Measurements from ENCODE around the gene SIRT7. TPM values are rescaled to one million over a fixed set of nuclear protein-coding genes. Genes with fewer than 3 reads are reported as not detected.

The SIRT7 gene
- total RNA-seq, 1 donor: 12.7 TPM

GRCh38 chr17:81961521-81962498 is 43.8 kb upstream of the SIRT7 start:
- DNase-seq (ENCODE audit: low read depth): no peak
- no peak overlapping the region for H3K4me3 ChIP-seq (ENCODE audit: low read depth, low read length)
- TF ChIP-seq, protein P1, sequence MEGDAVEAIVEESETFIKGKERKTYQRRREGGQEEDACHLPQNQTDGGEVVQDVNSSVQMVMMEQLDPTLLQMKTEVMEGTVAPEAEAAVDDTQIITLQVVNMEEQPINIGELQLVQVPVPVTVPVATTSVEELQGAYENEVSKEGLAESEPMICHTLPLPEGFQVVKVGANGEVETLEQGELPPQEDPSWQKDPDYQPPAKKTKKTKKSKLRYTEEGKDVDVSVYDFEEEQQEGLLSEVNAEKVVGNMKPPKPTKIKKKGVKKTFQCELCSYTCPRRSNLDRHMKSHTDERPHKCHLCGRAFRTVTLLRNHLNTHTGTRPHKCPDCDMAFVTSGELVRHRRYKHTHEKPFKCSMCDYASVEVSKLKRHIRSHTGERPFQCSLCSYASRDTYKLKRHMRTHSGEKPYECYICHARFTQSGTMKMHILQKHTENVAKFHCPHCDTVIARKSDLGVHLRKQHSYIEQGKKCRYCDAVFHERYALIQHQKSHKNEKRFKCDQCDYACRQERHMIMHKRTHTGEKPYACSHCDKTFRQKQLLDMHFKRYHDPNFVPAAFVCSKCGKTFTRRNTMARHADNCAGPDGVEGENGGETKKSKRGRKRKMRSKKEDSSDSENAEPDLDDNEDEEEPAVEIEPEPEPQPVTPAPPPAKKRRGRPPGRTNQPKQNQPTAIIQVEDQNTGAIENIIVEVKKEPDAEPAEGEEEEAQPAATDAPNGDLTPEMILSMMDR (IDR thresholded peaks at IDR 0.05; ENCODE audit: insufficient read depth, low read length): no peak

- H3K4me3 ChIP-seq (ENCODE audit: low read depth, low read length): no peak within 1 kb of the TSS
- DNase-seq (ENCODE audit: low read depth): peak; percentile 24
- TF ChIP-seq, protein P1 (IDR thresholded peaks at IDR 0.05; ENCODE audit: insufficient read depth, low read length): peak; percentile 50
These were observed 43.1 kb upstream of the SIRT7 start, which contains the start of gene NOTUM for GRCh38 chr17:81961087-81961511. Gene NOTUM, minus strand, starts transcription at chr17:81961187. Its CDS starts 278 bp downstream, at chr17:81960909.

DNA sequence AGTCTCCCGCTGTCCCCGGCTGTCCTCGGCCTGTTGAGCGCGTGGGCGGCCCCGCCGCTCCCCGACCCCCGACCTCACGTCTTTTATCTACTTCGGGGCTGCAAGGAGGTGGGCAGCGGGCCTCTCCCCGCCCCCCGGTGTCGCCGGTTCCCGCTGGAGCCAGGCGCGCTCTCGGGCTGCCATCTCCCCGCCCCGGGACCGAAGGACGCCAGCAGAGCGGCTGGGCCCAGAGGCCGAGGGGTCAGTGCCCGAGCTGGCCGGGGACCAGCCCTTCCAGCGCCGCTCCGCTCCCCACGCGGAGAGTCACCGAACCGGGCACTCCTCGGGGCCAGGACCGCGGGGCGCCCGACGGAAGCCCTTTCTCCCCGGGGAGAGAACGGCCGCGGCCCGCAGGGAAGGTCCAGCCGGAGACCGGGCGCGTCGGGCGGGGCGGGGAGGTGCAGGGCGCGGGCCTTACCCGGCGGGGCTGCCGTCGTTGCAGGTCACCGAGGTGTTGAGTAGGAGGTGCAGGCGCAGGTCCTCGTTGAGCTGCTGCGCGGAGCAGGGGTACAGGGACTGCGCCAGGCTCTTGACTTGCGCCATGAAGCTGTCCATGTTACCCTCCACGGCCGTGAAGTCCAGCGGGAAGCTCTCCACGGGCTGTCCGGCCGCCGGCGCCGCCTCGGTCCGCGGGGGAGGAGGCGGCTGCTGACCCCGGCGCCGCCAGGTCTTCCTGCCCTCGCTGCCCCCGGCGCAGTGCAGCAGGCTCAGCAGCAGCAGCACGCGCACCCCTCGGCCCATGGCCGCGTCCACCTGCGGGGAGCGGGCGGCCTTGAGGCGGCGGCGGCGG is 42.4 kb upstream of the SIRT7 start:
- no peak for DNase-seq (ENCODE audit: low read depth)
- TF ChIP-seq, protein P1 (IDR thresholded peaks at IDR 0.05; ENCODE audit: insufficient read depth, low read length): no peak
- H3K4me3 ChIP-seq (ENCODE audit: low read depth, low read length): no peak overlapping the region

DNA sequence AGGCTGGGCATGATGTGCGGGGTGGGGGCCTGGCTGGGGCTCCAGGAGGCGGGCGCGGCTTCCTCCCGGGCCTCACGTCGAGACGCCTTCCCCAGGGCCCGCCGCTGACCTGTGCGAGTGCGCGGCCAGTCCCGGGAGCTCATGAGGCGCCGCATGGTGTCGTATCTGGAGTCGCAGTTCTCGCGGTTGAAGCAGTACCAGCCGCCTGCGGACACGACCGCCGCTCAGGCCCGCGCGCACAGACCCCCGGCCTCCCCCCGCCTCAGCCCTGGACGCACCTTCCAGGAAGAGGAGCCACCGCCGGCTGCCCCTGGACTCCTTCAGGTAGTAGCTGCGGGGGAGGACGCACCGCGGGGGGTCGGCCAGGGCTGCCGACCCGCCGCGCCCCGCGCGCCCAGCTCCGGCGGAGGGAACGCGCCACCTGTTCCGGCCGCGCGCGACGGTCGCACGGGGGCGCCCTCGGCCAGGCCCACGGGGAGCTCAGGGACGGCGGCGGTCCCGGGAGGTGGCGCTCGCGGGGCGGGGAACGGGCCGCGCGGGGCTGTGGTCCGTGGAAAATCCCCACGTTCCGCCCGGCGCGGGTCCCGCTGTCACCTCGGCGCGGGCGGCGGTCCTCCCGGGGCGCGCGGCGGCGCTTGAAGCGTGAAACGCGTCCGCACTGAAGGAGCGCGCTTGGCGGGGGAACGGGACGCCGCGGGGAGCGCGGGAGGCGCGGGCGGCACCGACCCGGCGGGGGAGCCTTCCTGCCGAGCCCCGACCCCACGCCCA is 41.6 kb upstream of the SIRT7 start:
- DNase-seq (ENCODE audit: low read depth): peak; percentile 29
- peak overlapping the region; percentile 28 for H3K4me3 ChIP-seq (ENCODE audit: low read depth, low read length)
- TF ChIP-seq, protein P1 (IDR thresholded peaks at IDR 0.05; ENCODE audit: insufficient read depth, low read length): peak; percentile 60

GRCh38 chr17:81958633-81959342 is 40.8 kb upstream of the SIRT7 start:
- H3K4me3 ChIP-seq (ENCODE audit: low read depth, low read length): no peak overlapping the region
- TF ChIP-seq, protein P1 (IDR thresholded peaks at IDR 0.05; ENCODE audit: insufficient read depth, low read length): no peak
- no peak for DNase-seq (ENCODE audit: low read depth)
